Sigmoid colon (tissue), 4 donors: ENCODE results near the gene RAPSN.

Experiments used
- POLR2A ChIP-seq, 2 donors: fragments of 450-650 bp; IDR thresholded peaks; one replicate each; pipeline ENCODE4 v1.6.1; 2016; ENCODE audit warnings: antibody characterized with exemption in 2 of 2, mild to moderate bottlenecking in 2 of 2, moderate library complexity in 2 of 2
- POLR2AphosphoS5 ChIP-seq, 4 donors: sonication (generic); formaldehyde crosslinking; IDR thresholded peaks; one replicate each; pipeline ENCODE4 v1.6.1; 2017; ENCODE audit warnings: antibody characterized with exemption in 4 of 4
- TF ChIP-seq, protein P1 (sequence below), 4 experiments: fragments of 450-650 bp in 3 of 4; fragments of 200-600 bp in 1 of 4; IDR thresholded peaks; one replicate each; pipeline ENCODE4 v1.5.1; 2016 to 2019; ENCODE audit warnings: antibody characterized with exemption in 4 of 4, mild to moderate bottlenecking in 3 of 4, moderate library complexity in 2 of 4

DNA sequence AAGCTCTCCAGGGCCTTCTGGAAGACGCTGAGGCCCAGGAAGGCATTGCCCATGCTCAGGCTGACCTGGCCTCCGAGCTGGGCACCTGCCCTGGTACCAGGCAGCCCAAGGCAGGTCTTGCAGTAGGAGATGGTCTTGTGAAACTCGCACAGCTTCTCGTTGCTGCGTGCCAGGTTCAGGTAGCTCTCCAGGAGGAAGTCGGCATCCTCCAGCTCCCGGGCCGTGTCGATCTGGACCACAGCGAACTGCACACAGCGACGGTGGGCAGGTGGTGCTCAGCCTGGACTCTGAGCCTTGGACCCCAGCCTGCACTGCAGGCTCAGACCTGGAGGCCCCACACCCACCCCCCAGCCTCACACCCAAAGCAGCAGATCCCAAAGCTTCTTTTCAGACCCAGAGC is 1.0 kb downstream of the RAPSN start:
- TF ChIP-seq POLR2A (IDR thresholded peaks at IDR 0.05), result no peak
- TF ChIP-seq, protein P1, sequence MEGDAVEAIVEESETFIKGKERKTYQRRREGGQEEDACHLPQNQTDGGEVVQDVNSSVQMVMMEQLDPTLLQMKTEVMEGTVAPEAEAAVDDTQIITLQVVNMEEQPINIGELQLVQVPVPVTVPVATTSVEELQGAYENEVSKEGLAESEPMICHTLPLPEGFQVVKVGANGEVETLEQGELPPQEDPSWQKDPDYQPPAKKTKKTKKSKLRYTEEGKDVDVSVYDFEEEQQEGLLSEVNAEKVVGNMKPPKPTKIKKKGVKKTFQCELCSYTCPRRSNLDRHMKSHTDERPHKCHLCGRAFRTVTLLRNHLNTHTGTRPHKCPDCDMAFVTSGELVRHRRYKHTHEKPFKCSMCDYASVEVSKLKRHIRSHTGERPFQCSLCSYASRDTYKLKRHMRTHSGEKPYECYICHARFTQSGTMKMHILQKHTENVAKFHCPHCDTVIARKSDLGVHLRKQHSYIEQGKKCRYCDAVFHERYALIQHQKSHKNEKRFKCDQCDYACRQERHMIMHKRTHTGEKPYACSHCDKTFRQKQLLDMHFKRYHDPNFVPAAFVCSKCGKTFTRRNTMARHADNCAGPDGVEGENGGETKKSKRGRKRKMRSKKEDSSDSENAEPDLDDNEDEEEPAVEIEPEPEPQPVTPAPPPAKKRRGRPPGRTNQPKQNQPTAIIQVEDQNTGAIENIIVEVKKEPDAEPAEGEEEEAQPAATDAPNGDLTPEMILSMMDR (IDR thresholded peaks at IDR 0.05), result no peak
- no peak for TF ChIP-seq POLR2AphosphoS5 (IDR thresholded peaks at IDR 0.05)
